ENCODE data around the gene CXCR6. TPM values are rescaled to one million over a fixed set of nuclear protein-coding genes. Genes with fewer than 3 reads are reported as not detected.

Gene CXCR6
- total and polyA plus RNA-seq, 2 of the 13 experiments (the other 11 are each of a cell fraction or from before 2014, with no cell fraction given), result not detected

DNA sequence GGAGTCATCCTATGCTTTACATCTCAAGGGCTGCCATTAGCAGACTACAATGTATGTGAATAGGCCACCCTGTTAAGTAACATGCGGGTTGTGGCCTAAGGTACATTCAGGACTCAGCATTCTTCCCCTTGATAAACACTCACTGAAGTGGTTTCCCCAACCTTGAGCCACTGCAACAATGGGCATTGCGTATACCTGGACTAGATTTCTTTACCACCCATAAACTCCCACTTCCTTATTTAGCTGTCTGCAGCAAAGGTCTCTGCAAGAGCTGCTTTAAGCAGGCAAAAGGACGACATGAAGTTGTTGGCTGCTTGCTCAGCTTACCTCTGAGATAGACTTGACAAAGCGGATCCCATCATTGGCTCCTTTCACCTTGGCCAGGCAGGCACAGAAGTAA lies 36.1 kb downstream of the CXCR6 start:
- Histone ChIP-seq H3K4me2 (ENCODE audit: low read depth, low read length) (no peak overlapping the region), H3K9ac (ENCODE audit: insufficient read depth, low read depth, low read length) (no peak overlapping the region)
- POLR2A ChIA-PET, result no interaction called here

More for the DNA sequence above, 36.1 kb downstream of the CXCR6 start:
- no TSS peak for BruUV-seq (replicated peaks)
- intact Hi-C loops (cut with micrococcal nuclease; ENCODE audit: unreplicated experiment), result no loop called here
- DNase-seq (ENCODE audit: low spot score) (no peak), FAIRE-seq (no peak), ATAC-seq (no peak)
- 96% methylated on average over 4 of the region's 4 CpGs for WGBS (ENCODE audit: low lambda C conversion rate)
- H3K4me1 ChIP-seq (ENCODE audit: insufficient read depth, low read length), result peaks cover under 1% of the 10 kb centered on the region; the same call in 1 of the 2 replicates
- no peak overlapping the region for H3K4me3 ChIP-seq (replicated peaks in 1 of 3; ENCODE audit: insufficient read depth in 1 of 3, low read depth in 2 of 3, low read length in 3 of 3)
- no peak overlapping the region for H2AFZ ChIP-seq (ENCODE audit: low read length)
- in situ Hi-C loops (cut with HindIII; ENCODE audit: extremely low pct_ligation_motif_present, low pct_unique_long_range_greater_than_20kb), result no loop called here
- CTCF ChIA-PET (ENCODE audit: low intra/inter-chr PET ratio, low total read pairs), result no interaction called here
- H4K20me1 ChIP-seq (ENCODE audit: insufficient read depth, low read length), result no peaks in the 10 kb centered on the region
- no peaks in the 10 kb centered on the region for H3K79me2 ChIP-seq (ENCODE audit: insufficient read depth, low read length)
- peaks cover 10 to 82% of the 10 kb centered on the region in 2 experiments for H3K36me3 ChIP-seq (replicated peaks in 1 of 2; ENCODE audit: control insufficient read depth in 1 of 2, insufficient read depth in 2 of 2, low read length in 2 of 2)
- H3K27ac ChIP-seq (ENCODE audit: extremely low read length, insufficient read depth, low read length), result no peak overlapping the region
- no peaks in the 10 kb centered on the region for H3K27me3 ChIP-seq (ENCODE audit: control insufficient read depth in 1 of 2, insufficient read depth in 2 of 2, low read length in 2 of 2)
- TF ChIP-seq SOX6 (IDR thresholded peaks at IDR 0.05), result no peak
- no peak for TF ChIP-seq SOX6 (CRISPR knock-in tag; IDR thresholded peaks at IDR 0.05)
- no peak for TF ChIP-seq NKX3-1 (CRISPR knock-in tag; IDR thresholded peaks at IDR 0.05)
- no peak for TF ChIP-seq ZNF558 (CRISPR knock-in tag; IDR thresholded peaks at IDR 0.05; ENCODE audit: borderline replicate concordance)
- TF ChIP-seq RFX3 (CRISPR knock-in tag; IDR thresholded peaks at IDR 0.05), result no peak
- TF ChIP-seq ZNF792 (CRISPR knock-in tag; IDR thresholded peaks at IDR 0.05), result no peak
- no peak for TF ChIP-seq MED8 (CRISPR knock-in tag; IDR thresholded peaks at IDR 0.05; ENCODE audit: insufficient replicate concordance)
- no peak for TF ChIP-seq HDAC2 (CRISPR knock-in tag; IDR thresholded peaks at IDR 0.05)
- no peak for TF ChIP-seq ZNF24 (IDR thresholded peaks at IDR 0.05)
- no peak for TF ChIP-seq HCFC1 (IDR thresholded peaks at IDR 0.05; ENCODE audit: low read depth, low read length)
- no peak for TF ChIP-seq TBX3 (IDR thresholded peaks at IDR 0.05; ENCODE audit: borderline replicate concordance)
- TF ChIP-seq PRDM15 (CRISPR knock-in tag; IDR thresholded peaks at IDR 0.05), result no peak
- TF ChIP-seq ETV5 (CRISPR knock-in tag; IDR thresholded peaks at IDR 0.05; ENCODE audit: borderline replicate concordance), result no peak
- no peak for TF ChIP-seq SOX13 (IDR thresholded peaks at IDR 0.05)
- no peak for TF ChIP-seq SOX13 (CRISPR knock-in tag; conservative IDR thresholded peaks at IDR 0.05 in 1 of 2, IDR thresholded peaks at IDR 0.05 in 1 of 2)
- TF ChIP-seq ZBTB1 (CRISPR knock-in tag; IDR thresholded peaks at IDR 0.05; ENCODE audit: borderline replicate concordance), result no peak
- TF ChIP-seq ZNF616 (CRISPR knock-in tag; IDR thresholded peaks at IDR 0.05; ENCODE audit: low read depth), result no peak
- TF ChIP-seq ZNF501 (CRISPR knock-in tag; IDR thresholded peaks at IDR 0.05), result no peak
- TF ChIP-seq MYPOP (CRISPR knock-in tag; IDR thresholded peaks at IDR 0.05), result no peak
- H3K9me3 ChIP-seq (ENCODE audit: low read length), result no peaks in the 10 kb centered on the region
